Tibial nerve (tissue), 3 donors: ENCODE data around the gene CMKLR1.

Source experiments
- POLR2A ChIP-seq, 2 donors: fragments of 450-650 bp; IDR thresholded peaks; one replicate each; pipeline ENCODE4 v1.6.1; 2017; ENCODE audit warnings: antibody characterized with exemption in 2 of 2, mild to moderate bottlenecking in 2 of 2, moderate library complexity in 2 of 2
- TF ChIP-seq, protein P1 (sequence below), 5 experiments: fragments of 200-600 bp in 3 of 5; fragments of 450-650 bp in 2 of 5; sonication (generic) in 3 of 5; IDR thresholded peaks; one replicate each; pipeline ENCODE4 v1.5.1; 2016 to 2019; ENCODE audit warnings: antibody characterized with exemption in 5 of 5, mild to moderate bottlenecking in 3 of 5, moderate library complexity in 2 of 5

DNA sequence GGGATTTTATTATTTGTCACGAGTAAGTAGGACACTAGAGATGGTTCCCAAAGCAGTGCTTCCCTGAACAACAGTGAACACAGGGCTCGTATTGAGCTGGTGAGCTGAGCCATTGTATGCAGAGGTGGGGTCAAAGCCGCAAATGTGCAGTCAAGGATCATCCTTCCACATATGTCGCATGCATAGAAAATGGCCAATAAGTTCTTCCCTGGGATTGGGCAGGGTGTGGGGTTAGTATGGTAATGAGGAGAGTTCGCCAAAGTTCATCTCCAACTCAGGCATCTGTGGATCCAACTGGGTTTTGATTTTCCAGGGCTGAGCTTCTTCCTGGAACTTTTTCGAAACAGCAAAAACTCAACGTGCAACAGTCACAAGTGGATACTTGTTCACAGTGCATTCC, 86.6 kb downstream of the CMKLR1 start:
- no peak for TF ChIP-seq POLR2A (IDR thresholded peaks at IDR 0.05)
- TF ChIP-seq, protein P1, sequence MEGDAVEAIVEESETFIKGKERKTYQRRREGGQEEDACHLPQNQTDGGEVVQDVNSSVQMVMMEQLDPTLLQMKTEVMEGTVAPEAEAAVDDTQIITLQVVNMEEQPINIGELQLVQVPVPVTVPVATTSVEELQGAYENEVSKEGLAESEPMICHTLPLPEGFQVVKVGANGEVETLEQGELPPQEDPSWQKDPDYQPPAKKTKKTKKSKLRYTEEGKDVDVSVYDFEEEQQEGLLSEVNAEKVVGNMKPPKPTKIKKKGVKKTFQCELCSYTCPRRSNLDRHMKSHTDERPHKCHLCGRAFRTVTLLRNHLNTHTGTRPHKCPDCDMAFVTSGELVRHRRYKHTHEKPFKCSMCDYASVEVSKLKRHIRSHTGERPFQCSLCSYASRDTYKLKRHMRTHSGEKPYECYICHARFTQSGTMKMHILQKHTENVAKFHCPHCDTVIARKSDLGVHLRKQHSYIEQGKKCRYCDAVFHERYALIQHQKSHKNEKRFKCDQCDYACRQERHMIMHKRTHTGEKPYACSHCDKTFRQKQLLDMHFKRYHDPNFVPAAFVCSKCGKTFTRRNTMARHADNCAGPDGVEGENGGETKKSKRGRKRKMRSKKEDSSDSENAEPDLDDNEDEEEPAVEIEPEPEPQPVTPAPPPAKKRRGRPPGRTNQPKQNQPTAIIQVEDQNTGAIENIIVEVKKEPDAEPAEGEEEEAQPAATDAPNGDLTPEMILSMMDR (IDR thresholded peaks at IDR 0.05) = no peak
